CD4-positive, alpha-beta T cell treated with Interleukin-4 for 4 hours (primary cell): ENCODE measurements around the gene FAIM.
"Not testable (repeated sequence)": the region's sequence is repeated elsewhere in the genome, so short reads cannot be mapped to it uniquely, and the experiment has no call there.

ENCODE experiments used
- DNase-seq: peaks from one replicate; pipeline ENCODE4 v3.0.0-alpha.2; 2020

Gene FAIM

DNA sequence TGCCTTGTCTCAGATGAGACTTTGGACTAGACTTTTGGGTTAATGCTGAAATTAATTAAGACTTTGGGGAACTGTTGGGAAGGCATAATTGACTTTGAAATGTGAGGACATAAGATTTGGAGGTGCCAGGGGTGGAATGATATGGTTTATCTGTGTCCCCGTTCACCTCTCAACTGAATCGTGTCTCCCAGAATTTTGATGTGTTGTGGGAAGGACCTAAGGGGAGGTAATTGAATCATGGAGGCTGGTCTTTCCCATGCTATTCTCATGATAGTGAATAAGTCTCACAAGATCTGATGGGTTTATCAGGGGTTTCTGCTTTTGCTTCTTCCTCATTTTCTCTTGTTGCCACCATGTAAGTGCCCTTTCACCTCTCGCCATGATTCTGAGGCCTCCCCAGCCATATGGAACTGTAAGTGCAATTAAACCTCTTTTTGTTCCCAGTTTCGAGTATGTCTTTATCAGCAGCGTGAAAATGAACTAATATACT, 4.4 kb upstream of the FAIM start:
- DNase-seq = not testable (repeated sequence)

- no peak for DNase-seq
Measured at GRCh38 chr3:138609898-138610266, 1.3 kb downstream of the FAIM start.

- no peak for DNase-seq
Measured at GRCh38 chr3:138615462-138615861, 6.9 kb downstream of the FAIM start.

GRCh38 chr3:138620431-138620830, 11.9 kb downstream of the FAIM start:
- DNase-seq = no peak

- no peak for DNase-seq
Measured at GRCh38 chr3:138624518-138624917, 15.9 kb downstream of the FAIM start.

DNA sequence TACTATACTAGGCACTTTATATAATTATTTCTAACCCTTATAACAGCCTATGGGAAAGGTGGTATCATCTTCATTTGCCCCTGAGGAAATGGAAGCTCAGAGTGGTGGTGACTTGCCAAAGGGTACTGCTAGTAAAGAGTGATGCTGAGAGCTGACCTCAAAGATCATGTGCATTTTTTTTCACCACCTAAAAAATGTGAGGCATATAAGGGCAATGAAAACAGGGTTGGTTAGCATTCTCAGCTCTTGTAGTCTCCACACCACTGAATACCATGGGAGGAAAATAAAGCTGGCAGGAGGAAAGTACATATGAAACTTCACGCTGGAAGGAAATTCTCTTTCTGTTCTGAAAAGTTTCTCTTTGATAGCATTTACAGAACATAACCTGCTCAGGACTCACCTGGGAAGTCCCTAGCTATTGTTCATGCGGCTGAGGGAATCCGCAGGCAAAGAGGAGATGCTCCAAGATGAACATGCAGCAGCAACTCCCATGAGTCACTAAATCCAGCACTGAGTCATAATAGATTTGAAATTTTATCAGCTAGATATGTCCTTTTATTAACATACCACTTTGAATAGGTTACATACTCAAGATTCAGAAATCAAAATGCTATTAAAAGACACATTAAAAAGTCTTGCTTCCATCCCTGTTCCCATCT, 17.3 kb downstream of the FAIM start:
- no peak for DNase-seq

GRCh38 chr3:138629526-138629925, 21.0 kb downstream of the FAIM start:
- no peak for DNase-seq

GRCh38 chr3:138638641-138639040, 30.1 kb downstream of the FAIM start:
- no peak for DNase-seq

DNA sequence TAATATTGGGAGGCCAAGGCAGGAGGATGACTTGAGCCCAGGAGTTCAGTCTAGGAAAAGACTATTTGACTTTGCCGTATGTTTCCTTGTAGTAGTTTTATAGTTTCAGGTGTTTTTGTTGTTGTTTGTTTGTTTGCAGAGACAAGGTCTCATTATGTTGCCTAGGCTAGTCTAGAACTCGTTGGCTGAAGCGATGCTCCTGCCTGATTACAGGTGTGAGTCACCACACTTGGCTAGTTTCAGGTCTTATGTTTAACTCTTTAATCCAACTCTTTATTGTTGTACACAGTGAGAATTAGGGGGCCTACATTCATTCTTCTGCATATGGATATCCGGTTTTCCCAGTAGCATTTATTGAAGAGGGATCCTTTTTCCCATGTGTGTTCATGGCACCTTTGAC, 32.0 kb downstream of the FAIM start:
- no peak for DNase-seq

DNA sequence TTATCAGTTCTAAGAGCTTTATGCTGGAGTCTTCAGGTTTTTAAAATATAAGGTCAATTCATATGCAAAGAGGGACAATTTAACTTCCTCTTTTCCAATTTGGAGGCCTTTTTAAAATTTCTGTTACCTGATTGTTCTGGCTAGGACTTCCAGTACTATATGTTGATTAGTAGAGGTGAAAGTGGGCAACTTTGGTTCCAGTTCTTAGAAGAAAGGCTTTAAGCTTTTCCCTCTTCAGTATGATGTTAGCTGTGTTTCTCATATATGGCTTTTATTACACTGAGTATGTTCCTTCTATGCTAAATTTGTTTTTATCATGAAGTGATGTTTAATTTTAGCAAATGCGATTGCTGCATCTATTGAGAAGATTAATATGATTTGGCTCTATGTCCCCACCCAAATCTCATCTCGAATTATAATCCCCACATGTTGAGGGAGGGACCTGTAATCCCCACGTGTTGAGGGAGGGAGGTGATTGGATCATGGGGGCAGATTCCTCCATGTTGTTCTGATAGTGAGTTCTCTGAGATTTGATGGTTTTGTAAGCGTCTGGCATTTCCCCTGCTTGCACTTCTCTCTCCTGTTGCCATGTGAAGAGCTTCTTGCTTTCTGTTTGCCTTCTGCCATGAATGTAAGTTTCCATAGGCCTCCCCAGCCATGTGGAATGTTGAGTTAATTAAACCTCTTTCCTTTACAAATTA, 33.8 kb downstream of the FAIM start:
- no peak for DNase-seq

DNA sequence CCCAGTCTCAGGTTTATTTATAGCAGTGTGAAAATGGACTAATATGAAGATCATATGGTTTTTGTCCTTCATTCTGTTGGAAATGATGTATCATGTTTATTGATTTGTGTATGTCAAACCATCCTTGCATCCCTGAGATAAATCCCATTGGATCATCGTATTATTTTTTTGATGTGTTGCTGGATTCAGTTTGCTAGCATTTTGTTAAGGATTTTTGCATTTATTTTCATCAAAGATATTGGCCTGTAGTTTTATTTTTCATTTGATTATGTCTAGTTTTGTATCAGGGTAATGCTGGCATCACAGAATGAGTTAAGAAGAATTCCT, 34.3 kb downstream of the FAIM start:
- DNase-seq = no peak

- no peak for DNase-seq
Measured at GRCh38 chr3:138646008-138646407, 37.4 kb downstream of the FAIM start.

DNA sequence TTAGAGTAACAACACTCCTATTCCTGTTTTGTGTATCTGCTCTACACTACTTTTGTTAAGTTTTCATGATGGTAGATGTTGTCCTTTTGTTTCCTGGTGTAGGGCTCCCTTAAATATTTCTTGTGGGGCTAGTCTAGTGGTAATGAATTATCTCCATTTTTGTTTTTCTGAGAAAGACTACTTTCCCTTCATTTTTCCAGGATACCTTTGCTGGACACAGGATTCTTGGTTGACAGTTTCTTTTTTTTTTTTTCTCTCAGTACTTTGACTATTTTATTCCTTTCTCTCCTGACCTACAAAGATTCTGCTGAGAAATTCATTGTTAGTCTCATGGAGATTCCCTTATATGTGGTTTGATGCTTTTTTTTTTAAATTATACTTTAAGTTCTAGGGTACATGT, 37.9 kb downstream of the FAIM start:
- DNase-seq = no peak

GRCh38 chr3:138649134-138649533, 40.6 kb downstream of the FAIM start:
- DNase-seq = no peak

DNA sequence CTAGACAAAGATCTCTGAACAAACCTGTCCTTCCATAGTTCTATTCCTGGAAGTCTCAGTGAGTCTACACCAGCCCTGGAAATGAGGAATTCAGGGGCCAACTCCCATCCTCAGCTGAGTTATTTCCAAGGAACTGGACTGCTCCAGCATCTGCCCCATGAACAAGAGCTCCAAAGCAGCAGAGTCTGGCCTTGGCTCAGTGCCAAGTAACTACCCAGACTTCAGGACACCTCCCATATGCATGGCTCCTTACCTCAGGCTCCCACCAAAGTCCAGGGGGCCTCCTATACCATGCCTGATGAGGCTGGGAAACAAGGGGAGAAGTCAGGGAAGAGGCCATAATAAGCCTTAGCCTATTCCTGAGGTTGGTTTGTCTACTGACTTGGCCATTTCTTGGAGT, 45.0 kb downstream of the FAIM start:
- DNase-seq = no peak

- DNase-seq = no peak
Measured at GRCh38 chr3:138657508-138657907, 48.9 kb downstream of the FAIM start.

GRCh38 chr3:138668107-138668506, 59.5 kb downstream of the FAIM start:
- no peak for DNase-seq

DNA sequence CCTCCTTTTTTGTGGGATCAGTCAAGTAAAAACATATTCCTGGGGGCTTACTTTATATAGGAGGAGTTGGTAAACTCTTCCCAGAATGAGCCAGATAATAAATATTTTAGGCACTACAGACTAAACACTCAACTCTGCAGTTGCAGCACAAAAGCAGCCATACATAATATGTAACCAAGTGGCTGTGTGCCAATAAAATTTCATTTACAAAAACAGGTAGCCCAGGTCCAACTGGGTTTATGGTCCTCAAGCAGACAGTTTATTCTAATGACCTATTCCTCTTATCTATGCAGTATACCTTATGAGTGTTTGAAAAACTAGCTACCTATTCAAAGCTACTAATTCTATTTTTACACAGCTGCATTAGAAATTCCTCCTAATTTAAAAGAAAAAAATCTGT, 61.8 kb downstream of the FAIM start:
- DNase-seq = no peak

GRCh38 chr3:138673641-138674530, 65.3 kb downstream of the FAIM start:
- DNase-seq = no peak

- no peak for DNase-seq
Measured at GRCh38 chr3:138675393-138675792, 66.8 kb downstream of the FAIM start.

- DNase-seq = no peak
Measured at GRCh38 chr3:138678086-138678485, 69.5 kb downstream of the FAIM start.

DNA sequence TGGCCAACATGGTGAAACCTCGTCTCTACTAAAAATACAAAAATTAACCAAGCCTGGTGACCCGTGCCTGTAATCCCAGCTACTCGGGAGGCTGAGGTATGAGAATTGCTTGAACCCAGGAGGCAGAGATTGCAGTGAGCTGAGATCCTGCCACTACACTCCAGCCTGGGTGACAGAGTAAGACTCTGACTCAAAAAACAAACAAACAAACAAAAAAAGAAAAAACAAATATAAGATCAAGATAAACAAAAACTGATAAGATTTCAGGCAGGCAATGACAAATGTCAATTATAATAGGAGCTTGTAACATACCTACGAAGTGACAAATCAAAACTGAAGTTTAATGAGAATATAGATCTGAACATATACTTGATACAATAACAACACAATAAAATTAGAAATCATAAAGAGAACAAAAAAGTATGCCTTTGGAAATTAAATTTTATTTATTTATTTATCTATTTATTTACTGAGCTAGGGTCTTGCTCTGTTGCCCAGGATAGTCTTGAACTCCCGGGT, 70.4 kb downstream of the FAIM start:
- DNase-seq = no peak

DNA sequence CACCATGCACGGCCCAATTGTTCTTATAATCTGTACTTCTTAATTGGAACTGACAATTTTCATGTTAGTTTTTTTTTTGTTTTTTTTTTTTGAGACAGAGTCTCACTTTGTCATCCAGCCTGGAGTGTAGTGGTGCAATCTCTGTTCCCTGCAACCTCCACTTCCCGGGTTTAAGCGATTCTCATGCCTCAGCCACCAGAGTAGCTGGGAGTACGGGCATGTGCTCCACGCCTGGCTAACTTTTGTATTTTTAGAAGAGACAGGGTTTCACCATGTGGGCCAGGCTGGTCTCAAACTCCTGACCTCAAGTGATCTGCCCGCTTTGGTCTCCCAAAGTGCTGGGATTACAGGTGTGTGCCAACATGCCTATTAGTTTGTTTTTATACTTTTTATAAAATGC, 72.4 kb downstream of the FAIM start:
- DNase-seq = not testable (repeated sequence)
